Measurements from ENCODE around the gene PFN1.

- TF ChIP-seq CTCF (IDR thresholded peaks at IDR 0.05) (no peak), POLR2A (IDR thresholded peaks at IDR 0.05) (no peak)
Observed at GRCh38 chr17:4939546-4939795, 8.9 kb downstream of the PFN1 start.
